IPS-18a (cell line): ENCODE measurements around the gene CCDC24.

ENCODE experiments used
- H3K27ac ChIP-seq: one replicate; pipeline ENCODE4 v1.5.1; 2013; ENCODE audit warnings: low read length
- H3K27me3 ChIP-seq: one replicate; pipeline ENCODE4 v1.6.1; 2013; ENCODE audit warnings: mild to moderate bottlenecking, low read length; ENCODE audit not compliant: control insufficient read depth, insufficient read depth
- H3K36me3 ChIP-seq: one replicate; pipeline ENCODE4 v1.6.1; 2013; ENCODE audit warnings: low read depth, low read length; ENCODE audit not compliant: control insufficient read depth
- H3K4me1 ChIP-seq: one replicate; pipeline ENCODE4 v1.6.1; 2013; ENCODE audit warnings: low read depth, low read length; ENCODE audit not compliant: control insufficient read depth
- H3K4me3 ChIP-seq: one replicate; pipeline ENCODE4 v1.5.1; 2013; ENCODE audit warnings: low read length
- H3K9ac ChIP-seq: one replicate; pipeline ENCODE4 v1.6.1; 2013; ENCODE audit warnings: mild to moderate bottlenecking, low read length, moderate library complexity
- H3K9me3 ChIP-seq: one replicate; pipeline ENCODE4 v1.6.1; 2013; ENCODE audit warnings: low read depth, low read length; ENCODE audit not compliant: control insufficient read depth

CCDC24 gene

DNA sequence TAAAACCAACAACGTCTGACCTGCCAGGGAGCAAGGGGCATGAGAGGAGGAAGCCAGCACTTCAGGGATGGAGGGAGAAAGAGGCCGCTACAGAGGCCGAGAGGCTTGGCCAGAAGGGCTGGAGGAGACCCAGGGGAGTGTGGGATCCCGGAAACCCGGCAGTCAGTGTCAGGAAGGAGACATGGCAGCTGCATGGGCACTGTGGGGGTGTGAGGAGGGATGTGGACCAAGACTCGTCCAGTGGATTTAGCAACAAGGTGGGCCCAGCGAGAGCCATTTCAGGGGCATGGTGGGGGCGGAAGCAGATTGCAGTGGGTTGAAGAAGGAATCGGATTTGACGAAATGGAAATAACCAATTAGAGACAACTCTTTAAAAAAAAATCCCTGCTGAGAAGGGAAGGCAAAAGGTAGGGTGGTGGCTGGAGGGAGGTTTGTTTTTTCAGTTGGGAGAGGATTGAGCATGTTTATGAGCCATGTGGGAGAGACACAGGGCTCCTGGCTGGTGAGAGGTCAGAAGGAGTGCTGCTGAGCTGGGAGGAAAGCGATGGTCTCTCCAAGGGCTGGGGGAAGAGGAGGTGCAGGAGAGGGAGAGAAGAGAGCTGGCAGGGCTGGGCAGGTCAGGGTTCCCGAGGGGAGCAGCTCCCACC is 8.0 kb upstream of the CCDC24 start:
- Histone ChIP-seq H3K9me3 (no peaks in the 10 kb centered on the region), H3K9ac (no peak overlapping the region), H3K36me3 (peaks cover 4% of the 10 kb centered on the region), H3K4me1 (peaks cover 4% of the 10 kb centered on the region), H3K27ac (no peak overlapping the region), H3K4me3 (no peak overlapping the region), H3K27me3 (no peaks in the 10 kb centered on the region)

DNA sequence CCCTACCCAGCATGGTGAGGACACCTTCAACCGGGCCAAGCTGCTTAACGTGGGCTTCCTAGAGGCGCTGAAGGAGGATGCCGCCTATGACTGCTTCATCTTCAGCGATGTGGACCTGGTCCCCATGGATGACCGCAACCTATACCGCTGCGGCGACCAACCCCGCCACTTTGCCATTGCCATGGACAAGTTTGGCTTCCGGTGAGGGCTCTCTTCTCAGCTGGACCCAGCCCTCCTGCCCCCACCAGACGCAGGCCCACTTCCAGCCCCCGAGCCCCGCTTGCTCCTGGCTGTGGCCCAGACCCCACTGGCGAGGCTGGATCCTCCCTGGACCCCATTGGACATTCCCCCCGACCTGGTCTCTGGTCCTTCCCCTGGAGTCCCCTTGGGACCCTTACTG is 6.5 kb upstream of the CCDC24 start:
- Histone ChIP-seq H3K36me3 (peaks cover 4% of the 10 kb centered on the region), H3K27ac (no peak overlapping the region), H3K9me3 (no peaks in the 10 kb centered on the region), H3K9ac (no peak overlapping the region), H3K4me1 (peaks cover 3% of the 10 kb centered on the region), H3K4me3 (no peak overlapping the region), H3K27me3 (no peaks in the 10 kb centered on the region)

GRCh38 chr1:43985984-43986595 is 5.3 kb upstream of the CCDC24 start:
- H3K4me3 ChIP-seq = no peak overlapping the region
- no peaks in the 10 kb centered on the region for H3K9me3 ChIP-seq
- H3K27ac ChIP-seq = no peak overlapping the region
- peaks cover 4% of the 10 kb centered on the region for H3K36me3 ChIP-seq
- H3K4me1 ChIP-seq = peaks cover 5% of the 10 kb centered on the region
- H3K9ac ChIP-seq = no peak overlapping the region
- no peaks in the 10 kb centered on the region for H3K27me3 ChIP-seq

DNA sequence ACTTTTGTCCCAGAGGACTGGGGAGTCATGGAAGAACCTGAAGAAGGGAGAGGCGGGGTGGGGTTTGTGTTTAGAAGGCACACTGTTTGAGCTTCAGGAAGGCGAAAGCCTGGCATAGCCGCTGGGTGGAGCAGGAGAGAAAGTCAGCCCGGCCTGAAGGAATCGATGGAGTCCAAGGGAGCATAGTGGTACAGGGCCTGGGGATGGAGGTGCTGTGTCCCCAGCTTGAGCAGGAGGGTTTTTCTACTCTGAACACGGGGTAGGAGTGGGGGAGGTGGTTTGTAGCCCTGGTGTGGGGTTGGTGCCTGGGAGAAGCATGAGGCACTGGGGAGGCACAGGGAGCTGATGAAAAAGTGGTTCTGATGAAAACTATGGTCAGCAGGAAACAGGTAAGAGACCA is 4.7 kb upstream of the CCDC24 start:
- peaks cover 4% of the 10 kb centered on the region for H3K36me3 ChIP-seq
- no peak overlapping the region for H3K27ac ChIP-seq
- H3K4me3 ChIP-seq = no peak overlapping the region
- no peak overlapping the region for H3K9ac ChIP-seq
- no peaks in the 10 kb centered on the region for H3K27me3 ChIP-seq
- no peaks in the 10 kb centered on the region for H3K9me3 ChIP-seq
- peaks cover 5% of the 10 kb centered on the region for H3K4me1 ChIP-seq

DNA sequence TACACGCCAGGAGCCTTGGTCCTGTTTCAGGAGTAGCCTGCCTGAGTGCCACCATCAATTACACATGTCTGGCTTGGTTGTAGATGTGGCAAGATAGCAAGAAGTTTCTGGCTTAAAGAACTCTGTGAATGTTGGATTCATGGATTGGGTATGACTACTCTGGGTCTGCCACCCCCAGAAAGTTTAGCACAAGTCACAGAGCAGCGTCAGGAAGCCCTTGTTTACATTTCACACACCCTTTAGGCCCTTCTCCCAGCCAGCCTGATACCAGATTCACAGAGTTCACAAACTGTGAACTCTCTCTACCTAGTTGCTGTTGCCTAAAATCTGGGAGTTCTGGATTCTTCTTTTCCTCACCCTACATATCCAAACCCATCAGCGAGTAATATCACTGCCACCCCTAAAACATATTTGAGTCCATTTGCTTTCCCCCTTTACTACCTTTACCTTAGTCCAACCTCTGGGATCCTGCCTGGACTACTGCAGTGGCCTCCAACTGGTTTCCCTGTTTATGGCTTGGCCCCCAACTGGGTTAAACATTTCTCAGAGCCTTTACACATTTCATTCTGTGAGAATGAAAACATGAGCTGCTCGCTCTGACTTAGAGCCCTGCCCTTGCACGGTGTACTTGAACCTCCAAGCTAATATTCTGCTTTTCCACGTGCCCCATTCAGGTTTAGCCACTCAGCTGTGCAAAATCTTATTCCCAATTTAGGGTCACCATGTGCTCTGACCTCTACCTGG is 4.1 kb upstream of the CCDC24 start:
- Histone ChIP-seq H3K4me3 (no peak overlapping the region), H3K36me3 (peaks cover 4% of the 10 kb centered on the region), H3K9ac (no peak overlapping the region), H3K9me3 (no peaks in the 10 kb centered on the region), H3K4me1 (peaks cover 5% of the 10 kb centered on the region), H3K27ac (no peak overlapping the region), H3K27me3 (no peaks in the 10 kb centered on the region)

DNA sequence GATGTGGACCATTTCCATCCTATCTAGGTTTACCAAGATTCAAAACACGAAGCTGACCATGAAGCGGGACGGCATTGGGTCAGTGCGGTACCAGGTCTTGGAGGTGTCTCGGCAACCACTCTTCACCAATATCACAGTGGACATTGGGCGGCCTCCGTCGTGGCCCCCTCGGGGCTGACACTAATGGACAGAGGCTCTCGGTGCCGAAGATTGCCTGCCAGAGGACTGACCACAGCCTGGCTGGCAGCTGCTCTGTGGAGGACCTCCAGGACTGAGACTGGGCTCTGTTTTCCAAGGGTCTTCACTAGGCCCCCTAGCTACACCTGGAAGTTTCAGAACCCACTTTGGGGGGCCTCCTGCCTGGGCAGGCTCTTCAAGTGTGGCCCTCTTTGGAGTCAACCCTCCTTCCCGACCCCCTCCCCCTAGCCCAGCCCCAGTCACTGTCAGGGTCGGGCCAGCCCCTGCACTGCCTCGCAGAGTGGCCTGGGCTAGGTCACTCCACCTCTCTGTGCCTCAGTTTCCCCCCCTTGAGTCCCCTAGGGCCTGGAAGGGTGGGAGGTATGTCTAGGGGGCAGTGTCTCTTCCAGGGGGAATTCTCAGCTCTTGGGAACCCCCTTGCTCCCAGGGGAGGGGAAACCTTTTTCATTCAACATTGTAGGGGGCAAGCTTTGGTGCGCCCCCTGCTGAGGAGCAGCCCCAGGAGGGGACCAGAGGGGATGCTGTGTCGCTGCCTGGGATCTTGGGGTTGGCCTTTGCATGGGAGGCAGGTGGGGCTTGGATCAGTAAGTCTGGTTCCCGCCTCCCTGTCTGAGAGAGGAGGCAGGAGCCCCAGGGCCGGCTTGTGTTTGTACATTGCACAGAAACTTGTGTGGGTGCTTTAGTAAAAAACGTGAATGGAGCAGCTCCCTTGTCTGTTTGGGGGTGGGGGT is 864 bp upstream of the CCDC24 start:
- Histone ChIP-seq H3K27ac (no peak overlapping the region), H3K4me1 (peaks cover 9% of the 10 kb centered on the region), H3K36me3 (no peaks in the 10 kb centered on the region), H3K4me3 (peak overlapping the region; percentile 74), H3K9ac (peak overlapping the region; percentile 5), H3K9me3 (no peaks in the 10 kb centered on the region), H3K27me3 (no peaks in the 10 kb centered on the region)

DNA sequence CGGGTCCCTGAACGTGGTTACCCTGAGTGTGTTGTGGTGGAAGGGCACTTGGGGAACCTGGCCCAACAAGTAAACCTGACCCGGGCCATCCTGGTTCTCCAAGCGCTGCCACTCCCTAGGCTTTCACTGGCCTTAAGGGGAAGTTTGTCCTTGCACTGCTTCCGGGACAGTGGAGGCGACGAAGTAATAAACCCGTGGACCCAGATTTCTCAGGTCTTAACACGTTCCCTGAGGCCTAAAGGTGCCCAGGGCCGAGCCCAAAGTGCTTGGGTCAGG is 261 bp upstream of the CCDC24 start:
- Histone ChIP-seq H3K27ac (no peak overlapping the region), H3K4me1 (peaks cover 9% of the 10 kb centered on the region)

GRCh38 chr1:43992232-43992995 is 1.0 kb downstream of the CCDC24 start:
- Histone ChIP-seq H3K4me1 (peaks cover 9% of the 10 kb centered on the region), H3K27me3 (no peaks in the 10 kb centered on the region), H3K4me3 (peak overlapping the region; percentile 74), H3K9me3 (no peaks in the 10 kb centered on the region), H3K36me3 (no peaks in the 10 kb centered on the region), H3K27ac (no peak overlapping the region), H3K9ac (peak overlapping the region; percentile 5)

More for the DNA sequence above, 261 bp upstream of the CCDC24 start:
- H3K27me3 ChIP-seq = no peaks in the 10 kb centered on the region
- H3K4me3 ChIP-seq = peak overlapping the region; percentile 74
- no peaks in the 10 kb centered on the region for H3K36me3 ChIP-seq
- H3K9me3 ChIP-seq = no peaks in the 10 kb centered on the region
- H3K9ac ChIP-seq = peak overlapping the region; percentile 5

- H3K4me3 ChIP-seq = no peak overlapping the region
- no peaks in the 10 kb centered on the region for H3K36me3 ChIP-seq
- H3K27me3 ChIP-seq = no peaks in the 10 kb centered on the region
- no peak overlapping the region for H3K27ac ChIP-seq
- H3K4me1 ChIP-seq = peaks cover 9% of the 10 kb centered on the region
- no peaks in the 10 kb centered on the region for H3K9me3 ChIP-seq
- H3K9ac ChIP-seq = no peak overlapping the region
Measured at GRCh38 chr1:43993206-43993914, 2.0 kb downstream of the CCDC24 start.

DNA sequence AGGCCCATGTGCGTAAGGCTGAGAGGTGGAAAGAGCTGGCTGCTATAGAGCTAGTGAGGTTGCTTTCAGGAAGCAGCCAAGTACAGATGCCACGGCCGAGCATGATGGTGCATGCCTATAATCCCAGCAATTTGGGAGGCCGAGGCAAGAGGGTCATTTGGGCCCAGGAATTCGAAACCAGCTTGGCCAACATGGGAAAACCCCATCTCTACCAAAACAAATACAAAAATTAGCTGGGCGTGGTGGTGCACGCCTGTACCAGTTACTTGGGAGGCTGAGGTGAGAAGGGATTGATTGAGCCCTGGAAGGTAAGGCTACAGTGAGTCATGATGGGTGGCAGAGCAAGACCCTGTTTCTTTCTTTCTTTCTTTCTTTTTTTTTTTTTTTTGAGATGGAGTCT is 2.7 kb downstream of the CCDC24 start:
- Histone ChIP-seq H3K36me3 (no peaks in the 10 kb centered on the region), H3K4me1 (peaks cover 9% of the 10 kb centered on the region), H3K27ac (no peak overlapping the region), H3K27me3 (no peaks in the 10 kb centered on the region), H3K4me3 (no peak overlapping the region), H3K9me3 (no peaks in the 10 kb centered on the region), H3K9ac (no peak overlapping the region)
